Skeletal muscle tissue (tissue), 4 donors: ENCODE data around the gene CNPY1. TPM values are rescaled to one million over a fixed set of nuclear protein-coding genes. Genes with fewer than 3 reads are reported as not detected.
"Not testable (repeated sequence)": the region's sequence is repeated elsewhere in the genome, so short reads cannot be mapped to it uniquely, and the experiment has no call there.

Experiments used
- H3K27ac ChIP-seq: one replicate; pipeline ENCODE4 v1.7.0; 2013; ENCODE audit warnings: mild to moderate bottlenecking, low read depth, low read length, inconsistent platforms
- H3K27me3 ChIP-seq, 3 donors: one replicate each; pipeline ENCODE4 v1.7.0; 2013; ENCODE audit warnings: low read length in 3 of 3; ENCODE audit not compliant: control insufficient read depth in 3 of 3, insufficient read depth in 3 of 3
- H3K36me3 ChIP-seq, 3 donors: one replicate each; pipeline ENCODE4 v1.7.0; 2013; ENCODE audit warnings: low read length in 3 of 3; ENCODE audit not compliant: control insufficient read depth in 3 of 3, insufficient read depth in 3 of 3
- H3K4me1 ChIP-seq, 3 donors: one replicate each; pipeline ENCODE4 v1.7.0; 2013; ENCODE audit warnings: low read length in 3 of 3, mild to moderate bottlenecking in 3 of 3; ENCODE audit not compliant: control insufficient read depth in 3 of 3, insufficient read depth in 3 of 3
- H3K4me3 ChIP-seq, 3 donors: one replicate each; pipeline ENCODE4 v1.7.0; 2013; ENCODE audit warnings: low read length in 3 of 3
- H3K9ac ChIP-seq, 3 donors: one replicate each; pipeline ENCODE4 v1.7.0; 2013; ENCODE audit warnings: low read length in 3 of 3, mild to moderate bottlenecking in 3 of 3, moderate library complexity in 2 of 3, low read depth in 1 of 3
- H3K9me3 ChIP-seq, 3 donors: one replicate each; pipeline ENCODE4 v1.7.0; 2013; ENCODE audit warnings: low read length in 3 of 3; ENCODE audit not compliant: control insufficient read depth in 3 of 3
- total RNA-seq: library from RNA; depleted of rRNA; stranded (reverse); fragments of >200 nt; gene quantifications from one replicate; pipeline ENCODE4 v1.2.3, GENCODE V29; 2014
- donor health status: Osteomylitis.

Gene CNPY1
- 0.52 TPM for total RNA-seq

DNA sequence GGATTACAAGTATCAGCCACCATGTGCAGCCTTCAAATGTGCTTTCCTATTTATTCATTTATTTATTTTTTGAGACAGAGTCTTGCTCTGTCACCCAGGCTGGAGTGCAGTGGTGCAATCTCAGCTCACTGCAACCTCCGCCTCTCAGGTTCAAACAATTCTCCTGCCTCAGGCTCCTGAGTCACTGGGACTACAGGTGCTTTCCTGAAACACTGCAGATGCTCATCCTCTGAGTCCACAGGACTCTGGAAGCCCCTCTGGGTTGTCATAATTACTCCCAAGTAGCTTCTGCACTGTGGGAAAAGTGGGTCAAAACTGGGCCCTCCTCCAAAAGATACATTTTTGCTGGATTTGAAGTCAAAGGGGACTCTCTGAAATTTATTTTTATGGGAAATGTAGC is at the start of gene CNPY1:
TSS of gene CNPY1 (minus strand) at position 111 of the 400 bp plus-strand sequence. CDS start 630 bp downstream, outside the sequence.
- H3K9ac ChIP-seq, H3K9me3 ChIP-seq, H3K27ac ChIP-seq, H3K4me1 ChIP-seq, H3K36me3 ChIP-seq, H3K4me3 ChIP-seq: not testable (repeated sequence)
- H3K27me3 ChIP-seq, result peaks cover 12 to 34% (median 22%) of the 10 kb centered on the region in 3 donors

DNA sequence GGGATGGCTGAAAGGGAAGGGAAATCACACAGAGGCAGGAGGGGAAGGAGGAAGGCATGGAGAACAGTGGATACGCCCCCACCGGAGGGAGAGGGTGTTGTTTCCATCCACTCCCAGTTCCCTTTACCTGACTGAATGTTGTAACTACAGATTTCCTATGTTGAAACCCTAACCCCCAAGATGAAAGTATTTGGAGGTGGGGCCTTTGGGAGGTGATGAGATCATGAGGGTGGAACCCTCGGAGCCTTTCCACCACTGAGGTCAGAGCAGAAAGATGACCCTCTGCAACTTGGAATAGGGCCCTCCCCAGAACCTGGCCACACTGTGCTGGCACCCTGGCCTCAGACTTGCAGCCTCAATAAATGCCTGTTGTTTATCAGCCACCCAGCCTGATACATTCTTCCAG is 48.6 kb upstream of the CNPY1 start:
- Histone ChIP-seq H3K27me3 (peaks cover 3 to 30% (median 13%) of the 10 kb centered on the region in 3 donors), H3K27ac (no peak overlapping the region)

DNA sequence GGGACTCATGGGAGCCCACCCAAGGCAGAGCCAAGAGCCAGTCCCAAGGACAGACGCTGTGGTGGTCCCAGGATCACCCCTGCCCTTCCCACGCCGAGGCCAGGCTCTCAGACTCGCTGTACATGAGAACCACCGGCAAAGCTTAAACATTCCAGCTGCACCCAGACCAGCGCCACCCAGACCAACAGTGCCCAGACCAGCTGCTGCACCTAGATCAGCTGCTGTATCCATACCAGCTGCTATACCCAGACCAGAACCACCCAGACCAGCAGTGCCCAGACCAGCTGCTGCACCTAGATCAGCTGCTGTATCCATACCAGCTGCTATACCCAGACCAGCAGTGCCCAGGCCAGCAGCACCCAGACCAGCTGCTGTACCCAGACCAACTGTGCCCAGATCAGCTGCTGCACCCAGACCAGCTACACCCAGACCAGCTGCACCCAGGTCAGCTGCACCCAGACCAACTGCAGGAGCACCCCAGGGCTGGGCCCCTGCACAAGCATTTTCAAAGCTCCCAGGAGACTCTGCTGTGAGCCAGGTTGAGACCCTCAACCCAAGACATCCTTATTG is 47.9 kb upstream of the CNPY1 start:
- Histone ChIP-seq H3K27ac (no peak overlapping the region), H3K27me3 (peaks cover 3 to 36% (median 19%) of the 10 kb centered on the region in 3 donors), H3K9me3 (no peaks in the 10 kb centered on the region), H3K4me3 (no peak overlapping the region), H3K9ac (no peak overlapping the region), H3K4me1 (peaks cover 0 to 2% (median 0%) of the 10 kb centered on the region in 3 donors), H3K36me3 (no peaks in the 10 kb centered on the region)

More for the DNA sequence above, 48.6 kb upstream of the CNPY1 start:
- H3K36me3 ChIP-seq, result no peaks in the 10 kb centered on the region
- H3K9me3 ChIP-seq, result no peaks in the 10 kb centered on the region
- no peak overlapping the region for H3K9ac ChIP-seq
- peaks cover 0 to 2% (median 0%) of the 10 kb centered on the region in 3 donors for H3K4me1 ChIP-seq
- no peak overlapping the region for H3K4me3 ChIP-seq

DNA sequence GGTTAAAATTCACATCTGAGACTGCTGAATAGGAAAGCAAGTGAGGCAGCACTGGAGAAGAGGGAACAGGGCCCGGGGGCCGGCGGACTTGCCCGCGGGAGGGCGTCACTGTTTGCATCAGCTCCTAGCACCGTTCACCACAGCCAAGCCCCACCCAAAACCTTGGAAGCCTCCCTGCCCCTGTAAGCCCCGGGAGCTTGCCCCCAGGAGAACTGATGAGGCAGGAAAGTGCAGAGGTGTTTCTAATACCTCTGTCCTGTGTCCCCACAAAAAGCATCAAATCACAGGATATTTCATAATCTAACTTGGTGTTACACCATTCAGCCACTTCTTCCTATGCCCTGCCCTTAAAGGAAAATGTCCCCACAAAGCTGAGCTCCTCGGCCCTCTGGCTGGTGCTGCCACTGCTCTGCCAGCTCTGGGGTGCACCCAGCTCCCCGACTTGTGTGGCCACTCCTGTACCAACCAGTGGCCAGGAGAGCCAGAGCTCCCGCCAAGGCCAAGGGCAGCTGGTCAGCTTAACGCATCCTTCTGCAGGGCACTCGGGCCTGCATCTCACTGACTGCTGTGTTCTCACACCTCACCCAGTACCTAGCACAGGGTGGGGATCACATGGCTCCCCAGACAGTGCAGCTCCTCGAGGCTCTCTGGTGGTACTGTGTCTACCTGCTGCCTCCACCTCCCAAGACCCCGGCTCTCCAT is 47.3 kb upstream of the CNPY1 start:
- Histone ChIP-seq H3K9me3 (no peaks in the 10 kb centered on the region), H3K9ac (no peak overlapping the region), H3K36me3 (no peaks in the 10 kb centered on the region), H3K4me1 (no peaks in the 10 kb centered on the region), H3K27me3 (peaks cover 3 to 42% (median 22%) of the 10 kb centered on the region in 3 donors), H3K27ac (no peak overlapping the region), H3K4me3 (no peak overlapping the region)

- Histone ChIP-seq H3K4me3 (no peak overlapping the region), H3K9me3 (no peaks in the 10 kb centered on the region), H3K27ac (no peak overlapping the region), H3K4me1 (no peaks in the 10 kb centered on the region), H3K36me3 (no peaks in the 10 kb centered on the region), H3K27me3 (peaks cover 3 to 51% (median 22%) of the 10 kb centered on the region in 3 donors), H3K9ac (no peak overlapping the region)
Measured at GRCh38 chr7:155591055-155591775, 44.9 kb upstream of the CNPY1 start.

DNA sequence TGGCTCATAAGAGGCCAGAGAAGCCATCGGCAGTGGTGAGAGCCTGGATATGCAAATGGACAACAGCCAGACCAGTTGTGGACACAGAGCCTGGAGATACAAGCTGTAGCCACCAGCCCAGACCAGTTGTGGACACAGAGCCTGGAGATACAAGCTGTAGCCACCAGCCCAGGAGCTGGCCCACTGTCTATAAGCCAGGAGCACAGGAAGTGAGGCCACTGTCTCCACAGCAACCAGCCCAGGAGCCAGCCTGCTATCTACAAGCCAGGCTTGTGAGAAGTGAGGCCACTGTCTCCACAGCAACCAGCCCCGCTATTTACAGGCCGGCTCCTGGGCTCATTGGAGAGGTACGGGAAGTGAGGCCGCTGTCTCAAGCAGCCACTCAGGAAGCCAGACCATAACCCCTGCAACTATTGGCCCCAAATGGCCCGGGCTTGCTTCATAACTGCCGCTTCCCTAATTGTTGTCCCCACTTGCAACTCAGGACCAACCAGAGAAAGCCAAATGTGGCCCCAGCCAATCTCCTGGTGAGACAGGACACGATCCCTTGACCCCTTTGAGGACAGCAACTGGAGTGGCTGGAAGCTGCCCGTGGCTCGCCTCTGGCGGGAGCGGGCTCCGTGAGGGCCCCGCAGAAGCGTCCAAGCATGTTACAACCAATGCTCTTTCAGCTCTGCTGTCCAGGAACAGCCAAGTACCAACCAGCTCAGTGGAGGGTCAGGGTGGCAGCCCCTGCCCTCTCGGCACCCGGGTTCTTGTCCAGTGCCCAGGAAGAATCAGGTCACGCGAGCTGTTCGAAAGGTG is 44.1 kb upstream of the CNPY1 start:
- Histone ChIP-seq H3K4me3 (no peak overlapping the region), H3K27ac (no peak overlapping the region), H3K27me3 (peaks cover 3 to 51% (median 22%) of the 10 kb centered on the region in 3 donors), H3K36me3 (no peaks in the 10 kb centered on the region), H3K9ac (no peak overlapping the region), H3K9me3 (no peaks in the 10 kb centered on the region), H3K4me1 (peaks cover 0 to 3% (median 3%) of the 10 kb centered on the region in 3 donors)

- Histone ChIP-seq H3K27me3 (peaks cover 5 to 45% (median 24%) of the 10 kb centered on the region in 3 donors), H3K36me3 (no peaks in the 10 kb centered on the region), H3K9ac (no peak overlapping the region), H3K4me3 (no peak overlapping the region), H3K4me1 (peaks cover 0 to 14% (median 11%) of the 10 kb centered on the region in 3 donors), H3K9me3 (no peaks in the 10 kb centered on the region), H3K27ac (no peak overlapping the region)
Measured at GRCh38 chr7:155589001-155589980, 42.9 kb upstream of the CNPY1 start.

GRCh38 chr7:155588468-155588998 is 42.2 kb upstream of the CNPY1 start:
- H3K4me3 ChIP-seq, result no peak overlapping the region
- H3K9me3 ChIP-seq, result no peaks in the 10 kb centered on the region
- peaks cover 4 to 40% (median 17%) of the 10 kb centered on the region in 3 donors for H3K27me3 ChIP-seq
- no peaks in the 10 kb centered on the region for H3K36me3 ChIP-seq
- H3K4me1 ChIP-seq, result peaks cover 0 to 14% (median 11%) of the 10 kb centered on the region in 3 donors
- H3K9ac ChIP-seq, result no peak overlapping the region
- no peak overlapping the region for H3K27ac ChIP-seq
